ENCODE measurements around the gene FAM117A.

The FAM117A gene

GRCh38 chr17:49788478-49789242 is 24.7 kb upstream of the FAM117A start, which contains the start of gene KAT7 (continued):
- TF ChIP-seq ZNF449 (tag by site-specific recombination; IDR thresholded peaks at IDR 0.05): no peak
- TF ChIP-seq ZNF558 (tag by site-specific recombination; IDR thresholded peaks at IDR 0.05): no peak
- no peak for TF ChIP-seq ZNF19 (tag by site-specific recombination; IDR thresholded peaks at IDR 0.05; ENCODE audit: low read depth)
- peak; percentile 41; the same call in 1 of the 2 replicates for TF ChIP-seq ZNF623 (tag by site-specific recombination; IDR thresholded peaks at IDR 0.05)
- TF ChIP-seq ZBTB26 (tag by site-specific recombination; optimal IDR thresholded peaks at IDR 0.05): no peak
- TF ChIP-seq ZNF518A (tag by site-specific recombination; conservative IDR thresholded peaks at IDR 0.05; ENCODE audit: low read depth): peak; percentile 92
- no peak for TF ChIP-seq ZNF169 (tag by site-specific recombination; IDR thresholded peaks at IDR 0.05)
- TF ChIP-seq ZNF510 (tag by site-specific recombination; IDR thresholded peaks at IDR 0.05; ENCODE audit: insufficient replicate concordance): no peak
- TF ChIP-seq ZNF76 (tag by site-specific recombination; IDR thresholded peaks at IDR 0.05; ENCODE audit: borderline replicate concordance, low read depth): peak; percentile 99
- peak; percentile 96 for TF ChIP-seq ZBTB21 (tag by site-specific recombination; IDR thresholded peaks at IDR 0.05)
- no peak for TF ChIP-seq ZNF239 (tag by site-specific recombination; IDR thresholded peaks at IDR 0.05)
- no peak for TF ChIP-seq ZBTB1 (tag by site-specific recombination; IDR thresholded peaks at IDR 0.05)
- TF ChIP-seq KLF17 (tag by site-specific recombination; IDR thresholded peaks at IDR 0.05): peak; percentile 33; the same call in 1 of the 2 replicates
- peak; percentile 95 for TF ChIP-seq ZNF362 (tag by site-specific recombination; IDR thresholded peaks at IDR 0.05)
- peak; percentile 99 for TF ChIP-seq YY2 (tag by site-specific recombination; IDR thresholded peaks at IDR 0.05)
- TF ChIP-seq ZNF394 (tag by site-specific recombination; IDR thresholded peaks at IDR 0.05; ENCODE audit: borderline replicate concordance): peak; percentile 67; the same call in 1 of the 2 replicates
- no peak for TF ChIP-seq ZIC2 (tag by site-specific recombination; IDR thresholded peaks at IDR 0.05)
- no peak for TF ChIP-seq ZNF221 (tag by site-specific recombination; IDR thresholded peaks at IDR 0.05; ENCODE audit: borderline replicate concordance)
- no peak for TF ChIP-seq MZF1 (tag by site-specific recombination; IDR thresholded peaks at IDR 0.05; ENCODE audit: borderline replicate concordance)
- TF ChIP-seq ZNF585B (tag by site-specific recombination; IDR thresholded peaks at IDR 0.05): no peak
